Adrenal gland (tissue), 12 donors: Measurements from ENCODE around the gene ITGB3BP. TPM values are rescaled to one million over a fixed set of nuclear protein-coding genes. Genes with fewer than 3 reads are reported as not detected.

Source experiments
- DNase-seq, 7 donors: peaks; one replicate each; pipeline ENCODE4 v3.0.0-alpha.2; 2019 to 2020
- H3K27ac ChIP-seq, 5 donors: fragments of 200-600 bp; sonication (generic) in 4 of 5; 1 replicate in 3 of 5; 2 replicates in 2 of 5; pipeline versions ENCODE4 v1.5.1 to v1.8.0; 2016 to 2020; ENCODE audit warnings: mild to moderate bottlenecking in 1 of 5
- H3K27me3 ChIP-seq: fragments of 200-600 bp; 2 replicates; pipeline ENCODE4 v1.8.0; 2021
- H3K36me3 ChIP-seq, 2 donors: fragments of 200-600 bp; replicated peaks in 1 of 2; 1 replicate in 1 of 2; 2 replicates in 1 of 2; pipeline versions ENCODE4 v1.5.1 to v1.8.0; 2018 to 2022
- H3K4me1 ChIP-seq, 2 donors: fragments of 200-600 bp; replicated peaks in 1 of 2; 1 replicate in 1 of 2; 2 replicates in 1 of 2; pipeline versions ENCODE4 v1.5.1 to v1.8.0; 2018 to 2021
- H3K4me3 ChIP-seq, 4 donors: fragments of 200-600 bp; sonication (generic) in 3 of 4; one replicate each; pipeline ENCODE4 v1.5.1; 2016 to 2018
- H3K9me3 ChIP-seq, 3 donors: fragments of 200-600 bp; sonication (generic) in 1 of 3; replicated peaks in 1 of 3; 1 replicate in 2 of 3; 2 replicates in 1 of 3; pipeline versions ENCODE4 v1.5.1 to v1.8.0; 2016 to 2021
- POLR2A ChIP-seq, 2 donors: fragments of 450-650 bp; IDR thresholded peaks; one replicate each; pipeline ENCODE4 v1.6.1; 2017; ENCODE audit warnings: antibody characterized with exemption in 2 of 2, mild to moderate bottlenecking in 2 of 2, moderate library complexity in 1 of 2
- WGBS, 4 donors: extraction: QIAGEN DNeasy Blood & Tissue Kit in 2 of 4; methylation state at CpG; one replicate each; pipeline versions ENCODE4 v1.1.5 to v1.1.7; 2013 to 2017; 5-methylcytosine and 5-hydroxymethylcytosine counted together
- intact Hi-C, 2 donors: fragments of 100-400 bp; cut with DNase I; formaldehyde crosslinking; loops; one replicate each; pipeline versions ENCODE4 v1.14.1 to v1.15.0; 2022 to 2023
- polyA plus RNA-seq, 3 donors: library from polyadenylated mRNA; stranded (reverse); fragments of 200-250 nt in 2 of 3; fragments of 350-450 nt in 1 of 3; fragmentation: Illumina TruSeq in 1 of 3; extraction: RNeasy Lipid Tissue Mini Kit (QIAGEN cat#74804) in 1 of 3; gene quantifications; one replicate each; pipeline ENCODE4 v1.2.3, GENCODE V29; 2013 to 2014
- total RNA-seq, 9 donors: library from RNA; depleted of rRNA in 4 of 9; stranded (reverse); fragments of >200 nt in 4 of 9; fragments of 120-200 nt in 1 of 9; fragmentation: NEBNext Ultra II Directional in 1 of 9; extraction: Animal tissue kit (Norgen Biotek cat#: 25700) in 1 of 9; gene quantifications; one replicate each; pipeline versions ENCODE4 v1.1.0 to v1.2.4, GENCODE V29; 2013 to 2023
- TF ChIP-seq, protein P1 (sequence below), 6 experiments: fragments of 450-650 bp in 4 of 6; fragments of 200-600 bp in 2 of 6; sonication (generic) in 1 of 6; IDR thresholded peaks; 1 replicate in 5 of 6; 2 replicates in 1 of 6; pipeline versions ENCODE4 v1.5.1 to v1.8.0; 2016 to 2021; ENCODE audit warnings: antibody characterized with exemption in 6 of 6, mild to moderate bottlenecking in 2 of 6, moderate library complexity in 1 of 6
- donor health status: healthy with polysubstance abuse.
- donor health status: Bipolar disorder and iron deficiency.
- donor health status: DM: yes; HTN: yes; CAD: no.
- donor health status: DM: no; HTN: no; CAD: no.
- donor health status: DM: no; HTN: no; CAD: no.
- donor health status: DM: yes; HTN: yes; CAD: no.

The ITGB3BP gene
- total and polyA plus RNA-seq, 12 donors = 2.4 to 50.2 (median 27.7) TPM

GRCh38 chr1:63408331-63408730, 114.7 kb downstream of the ITGB3BP start:
- DNase-seq = no peak
- TF ChIP-seq, protein P1, sequence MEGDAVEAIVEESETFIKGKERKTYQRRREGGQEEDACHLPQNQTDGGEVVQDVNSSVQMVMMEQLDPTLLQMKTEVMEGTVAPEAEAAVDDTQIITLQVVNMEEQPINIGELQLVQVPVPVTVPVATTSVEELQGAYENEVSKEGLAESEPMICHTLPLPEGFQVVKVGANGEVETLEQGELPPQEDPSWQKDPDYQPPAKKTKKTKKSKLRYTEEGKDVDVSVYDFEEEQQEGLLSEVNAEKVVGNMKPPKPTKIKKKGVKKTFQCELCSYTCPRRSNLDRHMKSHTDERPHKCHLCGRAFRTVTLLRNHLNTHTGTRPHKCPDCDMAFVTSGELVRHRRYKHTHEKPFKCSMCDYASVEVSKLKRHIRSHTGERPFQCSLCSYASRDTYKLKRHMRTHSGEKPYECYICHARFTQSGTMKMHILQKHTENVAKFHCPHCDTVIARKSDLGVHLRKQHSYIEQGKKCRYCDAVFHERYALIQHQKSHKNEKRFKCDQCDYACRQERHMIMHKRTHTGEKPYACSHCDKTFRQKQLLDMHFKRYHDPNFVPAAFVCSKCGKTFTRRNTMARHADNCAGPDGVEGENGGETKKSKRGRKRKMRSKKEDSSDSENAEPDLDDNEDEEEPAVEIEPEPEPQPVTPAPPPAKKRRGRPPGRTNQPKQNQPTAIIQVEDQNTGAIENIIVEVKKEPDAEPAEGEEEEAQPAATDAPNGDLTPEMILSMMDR (IDR thresholded peaks at IDR 0.05) = no peak
- no peak for TF ChIP-seq POLR2A (IDR thresholded peaks at IDR 0.05)
- Histone ChIP-seq H3K4me3 (no peak overlapping the region), H3K27me3 (no peaks in the 10 kb centered on the region), H3K9me3 (no peaks in the 10 kb centered on the region), H3K36me3 (peaks cover 0 to 3% of the 10 kb centered on the region in 2 donors), H3K4me1 (no peaks in the 10 kb centered on the region), H3K27ac (no peak overlapping the region)
- 87 to 95% (median 92%) methylated on average over 4 of the region's 4 CpGs for WGBS, 4 donors
- intact Hi-C loops = no loop called here

DNA sequence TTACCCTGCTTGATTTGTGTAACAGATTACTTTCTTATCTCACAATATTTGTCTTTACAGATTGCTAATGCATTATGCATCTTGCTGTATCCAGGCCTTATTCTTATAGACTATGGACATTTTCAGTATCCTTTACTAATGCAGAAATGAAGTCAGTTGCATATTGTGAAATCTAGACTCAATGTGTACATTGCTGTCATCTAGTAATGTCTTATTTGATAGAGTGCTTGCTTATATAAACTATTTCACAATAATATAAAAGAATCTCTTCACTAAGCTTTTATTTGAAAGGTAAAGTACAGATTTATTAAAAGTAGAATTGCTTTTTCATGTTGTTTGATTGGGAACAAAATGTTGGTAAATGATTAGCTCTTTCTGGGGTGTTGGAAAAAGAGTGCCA, 116.0 kb downstream of the ITGB3BP start:
- intact Hi-C loops = no loop called here
- no peak overlapping the region for H3K4me3 ChIP-seq
- no peaks in the 10 kb centered on the region for H3K9me3 ChIP-seq
- no peaks in the 10 kb centered on the region for H3K4me1 ChIP-seq
- DNase-seq = no peak
- no peaks in the 10 kb centered on the region for H3K27me3 ChIP-seq
- TF ChIP-seq, protein P1 (IDR thresholded peaks at IDR 0.05) = no peak
- no peak for TF ChIP-seq POLR2A (IDR thresholded peaks at IDR 0.05)
- H3K36me3 ChIP-seq = peaks cover 0 to 3% of the 10 kb centered on the region in 2 donors
- no peak overlapping the region for H3K27ac ChIP-seq

DNA sequence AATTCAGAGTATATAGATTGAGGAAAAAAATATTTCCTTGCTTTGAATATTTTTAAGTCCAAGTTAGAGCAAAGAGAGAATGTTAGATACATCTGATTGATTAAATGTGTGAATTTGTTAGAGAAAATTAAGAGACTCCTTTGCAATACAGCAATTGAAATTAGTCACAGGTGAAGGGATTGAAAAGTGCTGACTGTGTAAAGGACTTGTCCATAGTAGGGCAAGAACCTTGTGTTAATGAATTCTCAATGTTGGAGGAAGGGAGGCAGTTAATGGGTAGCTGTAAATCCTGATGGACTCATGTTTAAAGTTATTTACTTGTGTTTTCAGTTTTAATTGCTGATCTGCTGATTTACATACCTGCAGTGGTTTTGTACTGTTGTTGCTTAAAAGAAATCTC, 117.0 kb downstream of the ITGB3BP start:
- no peak for TF ChIP-seq POLR2A (IDR thresholded peaks at IDR 0.05)
- TF ChIP-seq, protein P1 (IDR thresholded peaks at IDR 0.05) = no peak
- H3K36me3 ChIP-seq = peaks cover 0 to 3% of the 10 kb centered on the region in 2 donors
- intact Hi-C loops = no loop called here
- no peak overlapping the region for H3K4me3 ChIP-seq
- no peak overlapping the region for H3K27ac ChIP-seq
- no peaks in the 10 kb centered on the region for H3K9me3 ChIP-seq
- no peaks in the 10 kb centered on the region for H3K4me1 ChIP-seq
- DNase-seq = no peak
- no peaks in the 10 kb centered on the region for H3K27me3 ChIP-seq

GRCh38 chr1:63405021-63405420, 118.0 kb downstream of the ITGB3BP start:
- Histone ChIP-seq H3K27ac (no peak overlapping the region), H3K36me3 (peaks cover 0 to 3% of the 10 kb centered on the region in 2 donors), H3K9me3 (no peaks in the 10 kb centered on the region), H3K4me3 (no peak overlapping the region), H3K4me1 (no peaks in the 10 kb centered on the region), H3K27me3 (no peaks in the 10 kb centered on the region)
- intact Hi-C loops = no loop called here
- DNase-seq = no peak
- TF ChIP-seq, protein P1 (IDR thresholded peaks at IDR 0.05) = no peak
- TF ChIP-seq POLR2A (IDR thresholded peaks at IDR 0.05) = no peak
